HFF-Myc (cell line): ENCODE results near the gene HRK.

Experiments
- DNase-seq: peaks from one replicate; pipeline ENCODE4 v3.0.0-alpha.2; 2011; ENCODE audit warnings: low read depth; ENCODE audit errors: extremely low read depth
- H3K4me3 ChIP-seq: replicated peaks from 2 replicates; pipeline ENCODE4 v1.5.1; 2011; ENCODE audit warnings: low read depth, mild to moderate bottlenecking, control low read depth, low read length
- CTCF ChIP-seq: IDR thresholded peaks from 2 replicates; pipeline ENCODE4 v1.5.1; 2012; ENCODE audit warnings: mild to moderate bottlenecking, low read depth, low read length, control low read depth; ENCODE audit errors: missing control alignments

Gene HRK

GRCh38 chr12:116808113-116809105 is 72.8 kb downstream of the HRK start:
- TF ChIP-seq CTCF, result no peak
- no peak for DNase-seq
- no peak overlapping the region for H3K4me3 ChIP-seq

DNA sequence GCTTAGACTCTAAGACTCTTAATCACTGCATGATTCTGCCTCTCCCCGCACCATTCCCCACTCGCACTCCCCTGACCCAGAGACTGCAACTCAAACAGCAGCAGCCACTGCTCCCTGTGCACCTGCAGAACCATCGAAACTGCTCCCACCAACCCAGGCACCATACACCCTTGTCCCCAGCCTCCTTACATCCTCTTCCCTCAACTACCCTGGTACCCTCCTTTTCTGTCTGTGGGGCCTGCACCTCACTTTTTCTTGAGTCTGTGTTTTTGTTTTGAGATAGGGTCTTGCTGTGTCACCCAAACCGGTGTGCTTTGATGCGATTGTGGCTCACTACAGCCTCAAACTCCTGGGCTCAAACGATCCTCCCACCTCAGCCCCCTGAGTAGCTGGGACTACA is 73.7 kb downstream of the HRK start:
- H3K4me3 ChIP-seq, result no peak overlapping the region
- no peak for TF ChIP-seq CTCF
- no peak for DNase-seq

DNA sequence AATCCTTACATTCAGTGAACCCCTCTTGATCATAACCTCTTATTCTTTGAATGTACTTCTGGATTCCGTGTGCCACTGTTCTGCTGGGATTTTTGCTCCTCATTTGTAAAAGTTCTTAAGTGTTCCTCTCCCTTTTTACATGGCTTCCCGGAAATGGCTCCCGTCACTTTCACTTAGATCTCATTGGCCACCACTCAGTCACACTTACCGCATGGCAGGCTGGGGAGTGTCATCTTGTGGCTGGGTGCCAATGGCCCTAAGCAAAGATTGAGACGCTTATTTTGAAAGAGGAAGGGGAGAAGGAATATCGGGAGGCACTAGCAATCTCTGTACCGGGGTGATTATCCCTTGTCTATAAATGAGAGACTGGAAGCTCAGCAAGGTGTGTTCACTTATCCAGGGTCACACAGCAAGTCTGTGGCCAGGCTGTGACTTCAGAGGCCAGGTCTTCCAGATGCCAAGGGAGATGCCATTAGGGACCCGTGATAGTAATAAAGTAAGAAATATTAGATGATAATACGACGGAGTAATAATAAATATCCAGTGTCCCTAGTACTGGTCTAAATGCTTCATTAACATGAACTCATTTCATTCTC is 74.3 kb downstream of the HRK start:
- TF ChIP-seq CTCF, result no peak
- DNase-seq, result no peak
- H3K4me3 ChIP-seq, result no peak overlapping the region
